IPS-18a (cell line): ENCODE results near the gene TNFRSF21.

Experiments used
- H3K27ac ChIP-seq: one replicate; pipeline ENCODE4 v1.5.1; 2013; ENCODE audit warnings: low read length
- H3K27me3 ChIP-seq: one replicate; pipeline ENCODE4 v1.6.1; 2013; ENCODE audit warnings: mild to moderate bottlenecking, low read length; ENCODE audit not compliant: control insufficient read depth, insufficient read depth
- H3K36me3 ChIP-seq: one replicate; pipeline ENCODE4 v1.6.1; 2013; ENCODE audit warnings: low read depth, low read length; ENCODE audit not compliant: control insufficient read depth
- H3K4me1 ChIP-seq: one replicate; pipeline ENCODE4 v1.6.1; 2013; ENCODE audit warnings: low read depth, low read length; ENCODE audit not compliant: control insufficient read depth
- H3K4me3 ChIP-seq: one replicate; pipeline ENCODE4 v1.5.1; 2013; ENCODE audit warnings: low read length
- H3K9ac ChIP-seq: one replicate; pipeline ENCODE4 v1.6.1; 2013; ENCODE audit warnings: mild to moderate bottlenecking, low read length, moderate library complexity
- H3K9me3 ChIP-seq: one replicate; pipeline ENCODE4 v1.6.1; 2013; ENCODE audit warnings: low read depth, low read length; ENCODE audit not compliant: control insufficient read depth

TNFRSF21 gene

DNA sequence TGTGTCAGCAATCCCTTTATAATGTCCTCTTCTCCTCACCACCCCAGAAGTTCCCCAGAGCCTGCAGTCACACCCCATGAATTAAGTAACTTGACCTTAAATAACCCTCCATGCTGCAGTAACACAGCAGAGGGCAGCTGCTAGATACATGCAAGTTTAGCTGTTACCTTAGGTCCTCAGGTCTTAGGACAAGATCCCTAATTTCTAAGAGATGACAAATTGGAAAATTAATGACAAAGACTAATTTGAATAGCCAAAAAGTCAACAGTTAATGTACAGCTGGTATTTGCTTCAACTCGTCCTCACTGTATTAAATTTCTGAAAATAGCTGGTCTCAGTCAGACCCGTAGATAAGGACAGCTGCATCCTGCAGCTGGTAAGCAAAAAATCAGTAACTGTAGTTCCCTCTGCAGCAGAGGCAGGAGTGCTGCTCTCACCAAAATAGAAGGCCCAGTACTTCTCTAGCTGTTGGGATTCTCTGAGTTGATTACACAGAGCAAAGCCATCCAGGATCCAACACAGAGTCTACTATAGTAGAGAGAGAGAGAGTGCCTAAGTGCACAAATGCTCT lies 62.4 kb downstream of the TNFRSF21 start:
- no peaks in the 10 kb centered on the region for H3K9me3 ChIP-seq
- H3K27ac ChIP-seq = no peak overlapping the region
- no peak overlapping the region for H3K4me3 ChIP-seq
- H3K9ac ChIP-seq = no peak overlapping the region
- H3K36me3 ChIP-seq = peaks cover 11% of the 10 kb centered on the region
- H3K4me1 ChIP-seq = peaks cover 9% of the 10 kb centered on the region
- no peaks in the 10 kb centered on the region for H3K27me3 ChIP-seq

DNA sequence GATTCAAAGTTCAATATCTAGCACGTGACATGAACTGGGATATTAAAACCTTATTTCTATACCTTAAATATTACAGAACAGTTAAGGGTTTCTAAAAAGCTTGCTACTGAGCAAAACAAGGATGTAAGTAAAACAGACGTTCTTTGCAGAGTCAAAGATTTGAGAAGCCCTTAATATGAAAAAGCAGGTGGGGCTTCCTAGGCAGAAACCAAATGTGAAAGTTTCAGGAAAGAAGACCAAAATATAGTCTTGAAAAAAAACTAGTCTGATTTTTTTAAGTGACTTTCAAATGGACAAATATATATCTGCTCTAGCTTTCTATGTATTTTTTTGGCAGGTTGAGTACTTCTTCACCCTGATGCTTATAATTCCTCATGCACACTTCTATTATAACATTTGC lies 63.2 kb downstream of the TNFRSF21 start:
- H3K4me3 ChIP-seq = no peak overlapping the region
- peaks cover 9% of the 10 kb centered on the region for H3K4me1 ChIP-seq
- H3K27ac ChIP-seq = no peak overlapping the region
- no peak overlapping the region for H3K9ac ChIP-seq
- H3K9me3 ChIP-seq = no peaks in the 10 kb centered on the region
- H3K27me3 ChIP-seq = no peaks in the 10 kb centered on the region
- H3K36me3 ChIP-seq = peaks cover 4% of the 10 kb centered on the region

DNA sequence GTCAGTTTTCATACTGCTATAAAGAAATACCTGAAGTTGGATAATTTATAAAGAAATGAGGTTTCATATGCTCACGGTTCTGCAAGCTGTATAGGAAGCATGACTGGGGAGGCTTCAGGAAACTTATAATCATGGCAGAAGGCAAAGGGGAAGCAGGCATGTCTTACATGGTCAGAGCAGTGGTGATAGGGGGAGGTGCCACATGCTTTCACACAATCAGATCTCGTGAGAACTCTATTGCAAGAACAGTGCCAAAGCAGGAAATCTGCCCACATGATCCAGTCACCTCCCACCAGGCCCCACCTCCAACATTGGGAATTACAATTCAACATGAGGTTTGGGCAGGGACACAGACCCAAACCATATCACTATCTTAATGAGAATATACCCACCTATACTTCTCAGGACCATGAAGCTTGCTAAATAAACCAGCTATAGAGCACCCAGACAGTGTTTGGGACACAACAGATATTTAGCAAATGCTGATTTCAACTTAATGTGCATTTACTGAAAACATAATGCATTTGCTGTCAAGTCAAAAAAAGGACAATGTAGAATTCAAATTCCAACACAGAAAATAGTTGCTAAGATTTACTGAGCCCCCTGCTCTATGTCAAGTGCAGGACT lies 63.8 kb downstream of the TNFRSF21 start:
- H3K27me3 ChIP-seq = no peaks in the 10 kb centered on the region
- H3K27ac ChIP-seq = no peak overlapping the region
- H3K4me1 ChIP-seq = peaks cover 9% of the 10 kb centered on the region
- no peak overlapping the region for H3K9ac ChIP-seq
- no peaks in the 10 kb centered on the region for H3K9me3 ChIP-seq
- H3K4me3 ChIP-seq = no peak overlapping the region
- H3K36me3 ChIP-seq = no peaks in the 10 kb centered on the region

- H3K27ac ChIP-seq = no peak overlapping the region
- no peak overlapping the region for H3K9ac ChIP-seq
Observed at GRCh38 chr6:47242483-47243386, 67.0 kb downstream of the TNFRSF21 start.

GRCh38 chr6:47241742-47242482 lies 67.8 kb downstream of the TNFRSF21 start:
- peaks cover 6% of the 10 kb centered on the region for H3K4me1 ChIP-seq
- H3K9me3 ChIP-seq = no peaks in the 10 kb centered on the region
- no peak overlapping the region for H3K4me3 ChIP-seq
- H3K27me3 ChIP-seq = no peaks in the 10 kb centered on the region
- no peak overlapping the region for H3K27ac ChIP-seq
- H3K36me3 ChIP-seq = no peaks in the 10 kb centered on the region
- no peak overlapping the region for H3K9ac ChIP-seq

More at GRCh38 chr6:47242483-47243386, 67.0 kb downstream of the TNFRSF21 start:
- H3K4me3 ChIP-seq = no peak overlapping the region
- no peaks in the 10 kb centered on the region for H3K9me3 ChIP-seq
- H3K4me1 ChIP-seq = peaks cover 9% of the 10 kb centered on the region
- H3K27me3 ChIP-seq = no peaks in the 10 kb centered on the region
- H3K36me3 ChIP-seq = no peaks in the 10 kb centered on the region

DNA sequence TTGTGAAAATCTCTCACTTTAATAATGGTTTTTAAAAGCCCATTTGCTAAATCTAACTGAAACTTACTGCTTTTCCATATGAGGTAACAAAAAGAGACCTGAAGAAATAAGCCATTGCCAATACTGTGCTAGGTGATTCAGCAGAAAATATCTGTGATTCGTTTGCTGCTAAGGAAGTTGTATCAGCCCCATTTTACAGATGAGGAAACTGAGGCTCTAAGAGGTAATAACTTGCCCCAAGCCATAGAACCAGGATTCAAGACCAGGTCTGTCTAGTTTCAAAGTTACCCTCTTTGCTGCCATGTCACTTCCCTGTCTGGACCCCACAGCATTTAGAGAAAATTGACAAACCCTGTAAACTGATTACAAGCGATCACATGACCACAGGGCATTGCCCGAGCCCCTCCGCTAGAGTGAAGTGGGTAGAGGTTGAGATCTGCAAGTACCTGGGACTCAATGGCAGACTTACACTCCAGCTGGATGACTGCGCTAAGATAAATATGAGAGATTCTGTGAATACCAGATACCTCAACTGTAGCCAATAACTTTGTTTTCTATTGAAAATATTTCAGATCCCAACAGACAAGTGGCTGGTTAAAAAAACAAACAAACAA lies 69.3 kb downstream of the TNFRSF21 start:
- H3K27ac ChIP-seq = no peak overlapping the region
- H3K4me3 ChIP-seq = no peak overlapping the region
- no peaks in the 10 kb centered on the region for H3K27me3 ChIP-seq
- no peaks in the 10 kb centered on the region for H3K36me3 ChIP-seq
- H3K9ac ChIP-seq = no peak overlapping the region
- no peaks in the 10 kb centered on the region for H3K9me3 ChIP-seq
- peaks cover 9% of the 10 kb centered on the region for H3K4me1 ChIP-seq

DNA sequence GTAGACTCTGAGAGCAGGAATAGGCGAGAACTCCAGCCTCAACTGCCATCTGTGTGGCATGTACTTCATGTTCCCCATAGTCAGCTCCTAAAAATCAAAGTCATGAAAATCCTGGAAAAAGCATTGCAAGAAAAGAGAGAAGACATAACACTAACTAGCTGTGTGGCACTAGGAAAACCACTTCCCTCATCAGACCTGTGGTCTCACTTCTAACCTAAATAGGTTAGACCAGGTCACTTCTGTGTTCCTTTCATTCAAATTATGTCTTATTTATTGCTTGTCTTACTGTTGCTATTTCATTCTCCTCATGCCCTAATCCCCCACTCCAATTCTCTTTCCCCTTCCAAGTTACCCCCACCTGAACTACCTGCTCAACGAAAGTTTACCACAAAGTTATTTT lies 70.2 kb downstream of the TNFRSF21 start:
- Histone ChIP-seq H3K27ac (no peak overlapping the region), H3K9ac (no peak overlapping the region), H3K4me3 (no peak overlapping the region), H3K9me3 (no peaks in the 10 kb centered on the region), H3K27me3 (no peaks in the 10 kb centered on the region), H3K4me1 (peaks cover 9% of the 10 kb centered on the region), H3K36me3 (no peaks in the 10 kb centered on the region)

- Histone ChIP-seq H3K4me1 (peaks cover 9% of the 10 kb centered on the region), H3K9ac (no peak overlapping the region), H3K9me3 (no peaks in the 10 kb centered on the region), H3K27ac (no peak overlapping the region), H3K36me3 (no peaks in the 10 kb centered on the region), H3K4me3 (no peak overlapping the region), H3K27me3 (no peaks in the 10 kb centered on the region)
Observed at GRCh38 chr6:47238456-47238995, 71.2 kb downstream of the TNFRSF21 start.

- Histone ChIP-seq H3K4me1 (peaks cover 4% of the 10 kb centered on the region), H3K9ac (no peak overlapping the region), H3K36me3 (peaks cover 5% of the 10 kb centered on the region), H3K9me3 (no peaks in the 10 kb centered on the region), H3K27me3 (no peaks in the 10 kb centered on the region), H3K4me3 (no peak overlapping the region), H3K27ac (no peak overlapping the region)
Observed at GRCh38 chr6:47237196-47237595, 72.5 kb downstream of the TNFRSF21 start.

- Histone ChIP-seq H3K4me3 (no peak overlapping the region), H3K36me3 (peaks cover 5% of the 10 kb centered on the region), H3K4me1 (peaks cover 4% of the 10 kb centered on the region), H3K9ac (no peak overlapping the region), H3K27me3 (no peaks in the 10 kb centered on the region), H3K9me3 (no peaks in the 10 kb centered on the region), H3K27ac (no peak overlapping the region)
Observed at GRCh38 chr6:47235964-47236760, 73.5 kb downstream of the TNFRSF21 start.
